Measurements from ENCODE around the gene RNF214. TPM values are rescaled to one million over a fixed set of nuclear protein-coding genes. Genes with fewer than 3 reads are reported as not detected.
"Not testable (repeated sequence)": the region's sequence is repeated elsewhere in the genome, so short reads cannot be mapped to it uniquely, and the experiment has no call there.

The RNF214 gene
- total and polyA plus RNA-seq, 5 donors from 2014 or later, result 51.0 to 69.6 (median 54.6) TPM

- no peaks in the 10 kb centered on the region for H3K4me1 ChIP-seq (ENCODE audit: control insufficient read depth, insufficient read depth, low read length, poor library complexity, severe bottlenecking)
- no peaks in the 10 kb centered on the region for H3K9me3 ChIP-seq (ENCODE audit: control insufficient read depth in 2 of 2, low read length in 2 of 2)
- H3K9me3 Mint-ChIP-seq, result peaks cover 0 to 3% (median 0%) of the 10 kb centered on the region in 7 donors
- H3K27ac Mint-ChIP-seq, result peak overlapping the region in 1 of 3 donors; percentile 58
- peaks cover 0 to 14% (median 6%) of the 10 kb centered on the region in 4 donors for H3K4me1 Mint-ChIP-seq
- H3K27ac ChIP-seq (ENCODE audit: insufficient read depth, low read length, poor library complexity, severe bottlenecking), result no peak overlapping the region
- no peak for DNase-seq
- peaks cover 47% of the 10 kb centered on the region for H3K36me3 Mint-ChIP-seq
- H3K4me3 ChIP-seq (ENCODE audit: low read depth, low read length), result no peak overlapping the region
- no peaks in the 10 kb centered on the region for H3K27me3 Mint-ChIP-seq
- no peak for ATAC-seq (ENCODE audit: low read depth in 2 of 2)
- H3K36me3 ChIP-seq (ENCODE audit: control insufficient read depth, insufficient read depth, low read length), result peaks cover 34% of the 10 kb centered on the region
- no peaks in the 10 kb centered on the region for H3K27me3 ChIP-seq (ENCODE audit: control insufficient read depth, insufficient read depth, low read length)
- no peak overlapping the region for H3K4me3 Mint-ChIP-seq
Measured at GRCh38 chr11:117251506-117251905, 19.0 kb downstream of the RNF214 start.

GRCh38 chr11:117255966-117256365, 23.5 kb downstream of the RNF214 start:
- H3K4me1 Mint-ChIP-seq, result peaks cover 3 to 18% (median 9%) of the 10 kb centered on the region in 4 donors
- DNase-seq, result no peak
- H3K27ac Mint-ChIP-seq, result peak overlapping the region in 2 of 3 donors; percentile 20 to 72
- Histone ChIP-seq H3K4me1 (ENCODE audit: control insufficient read depth, insufficient read depth, low read length, poor library complexity, severe bottlenecking) (no peaks in the 10 kb centered on the region), H3K36me3 (ENCODE audit: control insufficient read depth, insufficient read depth, low read length) (peaks cover 11% of the 10 kb centered on the region), H3K9me3 (ENCODE audit: control insufficient read depth in 2 of 2, low read length in 2 of 2) (no peaks in the 10 kb centered on the region), H3K4me3 (ENCODE audit: low read depth, low read length) (no peak overlapping the region), H3K27me3 (ENCODE audit: control insufficient read depth, insufficient read depth, low read length) (no peaks in the 10 kb centered on the region), H3K27ac (ENCODE audit: insufficient read depth, low read length, poor library complexity, severe bottlenecking) (no peak overlapping the region)
- H3K9me3 Mint-ChIP-seq, result peaks cover 0 to 2% (median 0%) of the 10 kb centered on the region in 7 donors
- no peaks in the 10 kb centered on the region for H3K27me3 Mint-ChIP-seq
- H3K4me3 Mint-ChIP-seq, result no peak overlapping the region
- no peak for ATAC-seq (ENCODE audit: low read depth in 2 of 2)
- peaks cover 47% of the 10 kb centered on the region for H3K36me3 Mint-ChIP-seq

DNA sequence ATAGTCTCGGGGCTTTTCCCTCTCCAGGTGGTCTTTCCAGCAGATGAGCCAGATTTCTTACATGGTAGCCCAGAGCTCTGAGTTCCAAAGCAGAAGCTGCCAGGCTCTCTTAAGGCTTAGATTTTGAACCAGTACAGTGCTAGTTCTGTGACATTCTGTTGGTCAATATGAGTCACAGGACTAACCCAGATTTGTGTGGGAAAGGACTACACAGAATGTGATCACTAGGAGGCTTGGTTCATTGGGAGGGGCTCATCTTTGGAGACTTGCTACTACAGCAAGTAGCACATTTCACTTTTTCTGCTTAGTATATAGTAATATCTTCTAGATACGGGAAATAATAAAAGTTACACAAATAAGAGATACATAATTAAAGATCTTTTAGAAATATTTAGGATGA, 24.1 kb downstream of the RNF214 start:
- H3K4me1 ChIP-seq (ENCODE audit: control insufficient read depth, insufficient read depth, low read length, poor library complexity, severe bottlenecking), result no peaks in the 10 kb centered on the region
- Mint-ChIP-seq H3K4me1 (peaks cover 3 to 18% (median 9%) of the 10 kb centered on the region in 4 donors), H3K9me3 (no peaks in the 10 kb centered on the region), H3K27me3 (no peaks in the 10 kb centered on the region), H3K36me3 (peaks cover 47% of the 10 kb centered on the region), H3K4me3 (no peak overlapping the region), H3K27ac (no peak overlapping the region)
- H3K36me3 ChIP-seq (ENCODE audit: control insufficient read depth, insufficient read depth, low read length), result peaks cover 11% of the 10 kb centered on the region
- no peak overlapping the region for H3K4me3 ChIP-seq (ENCODE audit: low read depth, low read length)
- no peaks in the 10 kb centered on the region for H3K9me3 ChIP-seq (ENCODE audit: control insufficient read depth in 2 of 2, low read length in 2 of 2)
- ATAC-seq (ENCODE audit: low read depth in 2 of 2), result no peak
- H3K27me3 ChIP-seq (ENCODE audit: control insufficient read depth, insufficient read depth, low read length), result no peaks in the 10 kb centered on the region
- DNase-seq, result no peak
- H3K27ac ChIP-seq (ENCODE audit: insufficient read depth, low read length, poor library complexity, severe bottlenecking), result no peak overlapping the region

DNA sequence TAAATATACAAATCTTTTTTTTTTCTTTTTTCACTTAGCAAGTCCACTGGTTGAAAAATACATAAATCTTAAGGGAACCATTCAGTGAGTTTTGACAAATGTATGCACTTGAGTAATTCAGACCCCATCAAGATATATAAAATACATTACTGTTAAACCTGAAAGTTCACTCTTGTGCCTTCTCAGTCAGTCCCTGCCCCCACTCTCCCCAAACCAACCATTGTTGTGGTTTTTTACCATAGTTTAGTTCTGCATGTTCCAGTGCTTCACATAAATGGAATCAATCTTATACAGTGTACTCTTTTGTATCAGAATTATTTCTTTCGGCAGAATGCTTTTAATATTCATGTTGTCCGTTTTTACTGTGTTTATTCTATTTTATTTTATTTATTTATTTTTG, 26.1 kb downstream of the RNF214 start:
- Histone ChIP-seq H3K27ac (ENCODE audit: insufficient read depth, low read length, poor library complexity, severe bottlenecking) (no peak overlapping the region), H3K36me3 (ENCODE audit: control insufficient read depth, insufficient read depth, low read length) (peaks cover 6% of the 10 kb centered on the region), H3K4me3 (ENCODE audit: low read depth, low read length) (no peak overlapping the region), H3K9me3 (ENCODE audit: control insufficient read depth in 2 of 2, low read length in 2 of 2) (no peaks in the 10 kb centered on the region), H3K4me1 (ENCODE audit: control insufficient read depth, insufficient read depth, low read length, poor library complexity, severe bottlenecking) (no peaks in the 10 kb centered on the region), H3K27me3 (ENCODE audit: control insufficient read depth, insufficient read depth, low read length) (no peaks in the 10 kb centered on the region)
- H3K27ac Mint-ChIP-seq, result no peak overlapping the region
- no peak overlapping the region for H3K4me3 Mint-ChIP-seq
- ATAC-seq (ENCODE audit: low read depth in 2 of 2) (no peak), DNase-seq (no peak)
- peaks cover 46% of the 10 kb centered on the region for H3K36me3 Mint-ChIP-seq
- H3K9me3 Mint-ChIP-seq, result no peaks in the 10 kb centered on the region
- peaks cover 3 to 18% (median 9%) of the 10 kb centered on the region in 4 donors for H3K4me1 Mint-ChIP-seq
- H3K27me3 Mint-ChIP-seq, result no peaks in the 10 kb centered on the region

DNA sequence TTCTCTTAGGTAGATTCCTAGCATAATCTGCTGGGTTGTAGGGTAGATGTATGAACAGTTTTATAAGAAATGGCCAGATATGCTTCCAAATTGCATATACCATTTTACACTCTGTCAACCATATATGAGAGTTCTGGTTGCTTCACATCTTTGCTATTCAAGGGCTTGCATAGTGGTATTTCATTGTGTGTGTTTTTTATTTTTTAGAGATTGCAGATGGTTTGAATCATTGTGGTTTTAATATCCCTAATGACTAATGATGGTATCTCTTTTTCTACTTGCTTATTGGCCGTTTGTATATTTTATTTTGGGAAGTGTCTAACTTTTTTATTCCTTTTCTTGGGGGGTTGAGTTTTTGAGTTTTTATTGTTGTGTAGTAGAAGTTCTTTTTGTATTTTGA, 26.9 kb downstream of the RNF214 start:
- Mint-ChIP-seq H3K9me3 (no peaks in the 10 kb centered on the region), H3K4me3 (no peak overlapping the region), H3K36me3 (peaks cover 46% of the 10 kb centered on the region), H3K4me1 (peaks cover 3 to 18% (median 9%) of the 10 kb centered on the region in 4 donors), H3K27me3 (no peaks in the 10 kb centered on the region), H3K27ac (peak overlapping the region in 1 of 3 donors; percentile 1)
- H3K27ac ChIP-seq (ENCODE audit: insufficient read depth, low read length, poor library complexity, severe bottlenecking), result no peak overlapping the region
- H3K36me3 ChIP-seq (ENCODE audit: control insufficient read depth, insufficient read depth, low read length), result peaks cover 3% of the 10 kb centered on the region
- ATAC-seq (ENCODE audit: low read depth in 2 of 2) (no peak), DNase-seq (no peak)
- no peaks in the 10 kb centered on the region for H3K27me3 ChIP-seq (ENCODE audit: control insufficient read depth, insufficient read depth, low read length)
- H3K4me1 ChIP-seq (ENCODE audit: control insufficient read depth, insufficient read depth, low read length, poor library complexity, severe bottlenecking), result no peaks in the 10 kb centered on the region
- no peaks in the 10 kb centered on the region for H3K9me3 ChIP-seq (ENCODE audit: control insufficient read depth in 2 of 2, low read length in 2 of 2)
- H3K4me3 ChIP-seq (ENCODE audit: low read depth, low read length), result no peak overlapping the region

GRCh38 chr11:117264624-117265323, 32.3 kb downstream of the RNF214 start:
- not testable (repeated sequence) for H3K4me3 Mint-ChIP-seq; H3K9me3 Mint-ChIP-seq; H3K36me3 ChIP-seq (ENCODE audit: control insufficient read depth, insufficient read depth, low read length); DNase-seq; H3K4me1 ChIP-seq (ENCODE audit: control insufficient read depth, insufficient read depth, low read length, poor library complexity, severe bottlenecking); H3K4me3 ChIP-seq (ENCODE audit: low read depth, low read length); H3K9me3 ChIP-seq (ENCODE audit: control insufficient read depth in 2 of 2, low read length in 2 of 2); H3K27ac ChIP-seq (ENCODE audit: insufficient read depth, low read length, poor library complexity, severe bottlenecking); H3K4me1 Mint-ChIP-seq; H3K27me3 Mint-ChIP-seq; H3K27ac Mint-ChIP-seq; ATAC-seq (ENCODE audit: low read depth in 2 of 2); H3K27me3 ChIP-seq (ENCODE audit: control insufficient read depth, insufficient read depth, low read length)
- H3K36me3 Mint-ChIP-seq, result peaks cover 35% of the 10 kb centered on the region

- Mint-ChIP-seq H3K4me1 (peaks cover 0 to 5% (median 4%) of the 10 kb centered on the region in 4 donors), H3K27ac (peak overlapping the region in 1 of 3 donors; percentile 59), H3K27me3 (no peaks in the 10 kb centered on the region), H3K36me3 (peaks cover 34% of the 10 kb centered on the region), H3K9me3 (no peaks in the 10 kb centered on the region), H3K4me3 (no peak overlapping the region)
- H3K9me3 ChIP-seq (ENCODE audit: control insufficient read depth in 2 of 2, low read length in 2 of 2), result no peaks in the 10 kb centered on the region
- H3K4me1 ChIP-seq (ENCODE audit: control insufficient read depth, insufficient read depth, low read length, poor library complexity, severe bottlenecking), result no peaks in the 10 kb centered on the region
- H3K36me3 ChIP-seq (ENCODE audit: control insufficient read depth, insufficient read depth, low read length), result no peaks in the 10 kb centered on the region
- no peak overlapping the region for H3K27ac ChIP-seq (ENCODE audit: insufficient read depth, low read length, poor library complexity, severe bottlenecking)
- DNase-seq (no peak), ATAC-seq (ENCODE audit: low read depth in 2 of 2) (no peak)
- H3K4me3 ChIP-seq (ENCODE audit: low read depth, low read length), result no peak overlapping the region
- no peaks in the 10 kb centered on the region for H3K27me3 ChIP-seq (ENCODE audit: control insufficient read depth, insufficient read depth, low read length)
Measured at GRCh38 chr11:117265745-117266144, 33.3 kb downstream of the RNF214 start.

GRCh38 chr11:117269856-117270255, 37.4 kb downstream of the RNF214 start:
- no peak for ATAC-seq (ENCODE audit: low read depth in 2 of 2)
- DNase-seq, result no peak
- no peaks in the 10 kb centered on the region for H3K27me3 Mint-ChIP-seq
- H3K4me3 Mint-ChIP-seq, result no peak overlapping the region
- Histone ChIP-seq H3K27me3 (ENCODE audit: control insufficient read depth, insufficient read depth, low read length) (no peaks in the 10 kb centered on the region), H3K27ac (ENCODE audit: insufficient read depth, low read length, poor library complexity, severe bottlenecking) (no peak overlapping the region), H3K36me3 (ENCODE audit: control insufficient read depth, insufficient read depth, low read length) (no peaks in the 10 kb centered on the region), H3K4me3 (ENCODE audit: low read depth, low read length) (no peak overlapping the region), H3K4me1 (ENCODE audit: control insufficient read depth, insufficient read depth, low read length, poor library complexity, severe bottlenecking) (peaks cover 11% of the 10 kb centered on the region), H3K9me3 (ENCODE audit: control insufficient read depth in 2 of 2, low read length in 2 of 2) (no peaks in the 10 kb centered on the region)
- H3K36me3 Mint-ChIP-seq, result peaks cover 46% of the 10 kb centered on the region
- peaks cover 0 to 4% (median 0%) of the 10 kb centered on the region in 7 donors for H3K9me3 Mint-ChIP-seq
- H3K27ac Mint-ChIP-seq, result peak overlapping the region in 1 of 3 donors; percentile 52
- peaks cover 9 to 25% (median 18%) of the 10 kb centered on the region in 4 donors for H3K4me1 Mint-ChIP-seq
